Thymus (tissue), 14 donors: ENCODE data around the gene KPNA3. TPM values are rescaled to one million over a fixed set of nuclear protein-coding genes. Genes with fewer than 3 reads are reported as not detected.
A peak's percentile ranks its signal among the peaks of the same experiment; 100 is the strongest.

Source experiments
- DNase-seq, 9 donors: peaks; one replicate each; pipeline ENCODE4 v3.0.0-alpha.2; 2013; ENCODE audit warnings: low spot score in 9 of 9, low read depth in 6 of 9, missing footprints in 1 of 9
- H3K27ac ChIP-seq, 2 donors: one replicate each; pipeline ENCODE4 v1.5.1; 2013; ENCODE audit warnings: control low read depth in 1 of 2, low read depth in 1 of 2, low read length in 1 of 2, mild to moderate bottlenecking in 1 of 2, moderate library complexity in 1 of 2
- H3K27me3 ChIP-seq, 2 donors: one replicate each; pipeline ENCODE4 v1.5.1; 2013; ENCODE audit warnings: low read length in 1 of 2; ENCODE audit not compliant: control insufficient read depth in 2 of 2, insufficient read depth in 1 of 2
- H3K36me3 ChIP-seq, 2 donors: one replicate each; pipeline ENCODE4 v1.5.1; 2013; ENCODE audit warnings: low read length in 1 of 2, mild to moderate bottlenecking in 1 of 2, moderate library complexity in 1 of 2; ENCODE audit not compliant: control insufficient read depth in 2 of 2, insufficient read depth in 2 of 2
- H3K4me1 ChIP-seq, 2 donors: one replicate each; pipeline ENCODE4 v1.5.1; 2013; ENCODE audit warnings: low read length in 2 of 2; ENCODE audit not compliant: control insufficient read depth in 2 of 2, insufficient read depth in 2 of 2
- H3K4me3 ChIP-seq, 2 donors: one replicate each; pipeline ENCODE4 v1.5.1; 2013; ENCODE audit warnings: low read length in 2 of 2, control low read depth in 1 of 2, mild to moderate bottlenecking in 1 of 2
- H3K9me3 ChIP-seq, 2 donors: one replicate each; pipeline ENCODE4 v1.5.1; 2013; ENCODE audit warnings: low read length in 1 of 2, mild to moderate bottlenecking in 1 of 2; ENCODE audit not compliant: control insufficient read depth in 2 of 2, insufficient read depth in 1 of 2
- whole genome bisulfite sequencing: extraction: QIAGEN DNeasy Blood & Tissue Kit; methylation state at CpG from one replicate; pipeline ENCODE4 v1.1.7; 2013; 5-methylcytosine and 5-hydroxymethylcytosine counted together
- long read RNA-seq, 10 donors: transcript quantifications; one replicate each; lab custom pipeline, GENCODE V29; 2026
- polyA plus RNA-seq: library from polyadenylated mRNA; stranded (reverse); fragments of 200-250 nt; gene quantifications from one replicate; pipeline ENCODE4 v1.2.3, GENCODE V29; 2013
- total RNA-seq: library from RNA; stranded (reverse); fragments of 120-200 nt; gene quantifications from one replicate; pipeline ENCODE4 v1.2.4, GENCODE V29; 2013
- donor health status: healthy.

The KPNA3 gene, protein sequence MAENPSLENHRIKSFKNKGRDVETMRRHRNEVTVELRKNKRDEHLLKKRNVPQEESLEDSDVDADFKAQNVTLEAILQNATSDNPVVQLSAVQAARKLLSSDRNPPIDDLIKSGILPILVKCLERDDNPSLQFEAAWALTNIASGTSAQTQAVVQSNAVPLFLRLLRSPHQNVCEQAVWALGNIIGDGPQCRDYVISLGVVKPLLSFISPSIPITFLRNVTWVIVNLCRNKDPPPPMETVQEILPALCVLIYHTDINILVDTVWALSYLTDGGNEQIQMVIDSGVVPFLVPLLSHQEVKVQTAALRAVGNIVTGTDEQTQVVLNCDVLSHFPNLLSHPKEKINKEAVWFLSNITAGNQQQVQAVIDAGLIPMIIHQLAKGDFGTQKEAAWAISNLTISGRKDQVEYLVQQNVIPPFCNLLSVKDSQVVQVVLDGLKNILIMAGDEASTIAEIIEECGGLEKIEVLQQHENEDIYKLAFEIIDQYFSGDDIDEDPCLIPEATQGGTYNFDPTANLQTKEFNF
- 17.5 TPM for total RNA-seq
- 26.2 TPM for polyA plus RNA-seq
- long read RNA-seq, donor 1, full-length matches to known transcripts = 2 of 2 reads
- long read RNA-seq, donor 1, partial matches to known transcripts = 0 of 2 reads
- long read RNA-seq, donor 1, other reads (novel, unspliced or antisense) = 0 of 2 reads
- long read RNA-seq, donor 2 = 0 reads
- long read RNA-seq, donor 3, full-length matches to known transcripts = 11 of 11 reads
- long read RNA-seq, donor 3, partial matches to known transcripts = 0 of 11 reads
- long read RNA-seq, donor 3, other reads (novel, unspliced or antisense) = 0 of 11 reads
- long read RNA-seq, donor 4, full-length matches to known transcripts = 7 of 7 reads
- long read RNA-seq, donor 4, partial matches to known transcripts = 0 of 7 reads
- long read RNA-seq, donor 4, other reads (novel, unspliced or antisense) = 0 of 7 reads
- long read RNA-seq, donor 5, full-length matches to known transcripts = 3 of 3 reads
- long read RNA-seq, donor 5, partial matches to known transcripts = 0 of 3 reads
- long read RNA-seq, donor 5, other reads (novel, unspliced or antisense) = 0 of 3 reads
- long read RNA-seq, donor 6, full-length matches to known transcripts = 5 of 5 reads
- long read RNA-seq, donor 6, partial matches to known transcripts = 0 of 5 reads
- long read RNA-seq, donor 6, other reads (novel, unspliced or antisense) = 0 of 5 reads
- long read RNA-seq, donor 7, full-length matches to known transcripts = 6 of 6 reads
- long read RNA-seq, donor 7, partial matches to known transcripts = 0 of 6 reads
- long read RNA-seq, donor 7, other reads (novel, unspliced or antisense) = 0 of 6 reads
- long read RNA-seq, donor 8, full-length matches to known transcripts = 3 of 3 reads
- long read RNA-seq, donor 8, partial matches to known transcripts = 0 of 3 reads
- long read RNA-seq, donor 8, other reads (novel, unspliced or antisense) = 0 of 3 reads
- long read RNA-seq, donor 9, full-length matches to known transcripts = 6 of 6 reads
- long read RNA-seq, donor 9, partial matches to known transcripts = 0 of 6 reads
- long read RNA-seq, donor 9, other reads (novel, unspliced or antisense) = 0 of 6 reads
- long read RNA-seq, donor 10, full-length matches to known transcripts = 4 of 4 reads
- long read RNA-seq, donor 10, partial matches to known transcripts = 0 of 4 reads
- long read RNA-seq, donor 10, other reads (novel, unspliced or antisense) = 0 of 4 reads

GRCh38 chr13:49792550-49793324 lies at the start of gene KPNA3:
Gene KPNA3 (minus strand): TSS chr13:49792682. CDS start chr13:49792506, 176 bp downstream.
- Histone ChIP-seq H3K36me3 (no peaks in the 10 kb centered on the region), H3K9me3 (no peaks in the 10 kb centered on the region), H3K4me3 (peak within 1 kb of the TSS; percentile 86 to 89), H3K4me1 (peaks cover 5 to 6% of the 10 kb centered on the region in 2 donors), H3K27ac (peak within 1 kb of the TSS; percentile 97 to 99), H3K27me3 (no peaks in the 10 kb centered on the region)
- peak; percentile 93 to 99 (median 96) for DNase-seq
- WGBS = under 1% methylated on average over 71 of the region's 71 CpGs

DNA sequence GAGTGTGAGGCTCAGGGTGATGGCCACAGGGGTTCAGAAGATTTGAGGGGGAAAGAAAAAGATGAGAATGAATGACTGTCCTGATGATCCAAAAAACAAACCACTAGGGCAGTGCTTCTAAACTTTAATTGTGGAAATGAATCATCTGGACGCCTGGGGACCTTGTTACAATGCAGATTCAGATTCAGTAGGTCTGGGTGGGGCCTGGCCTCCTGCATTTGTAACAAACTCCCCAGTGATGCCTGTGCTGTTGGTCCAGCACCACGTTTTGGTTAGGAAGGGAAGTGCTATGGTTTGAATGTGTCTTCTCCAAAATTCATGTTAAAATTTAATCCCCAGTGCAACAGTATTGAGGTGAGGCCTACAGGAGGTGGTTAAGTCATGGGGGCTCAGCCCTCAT lies 49.5 kb upstream of the KPNA3 start:
- 67% methylated on average over 2 of the region's 2 CpGs for WGBS
- Histone ChIP-seq H3K9me3 (no peaks in the 10 kb centered on the region), H3K27me3 (no peaks in the 10 kb centered on the region), H3K27ac (no peak overlapping the region), H3K36me3 (no peaks in the 10 kb centered on the region), H3K4me1 (peaks cover 0 to 5% of the 10 kb centered on the region in 2 donors), H3K4me3 (no peak overlapping the region)
- DNase-seq = no peak

DNA sequence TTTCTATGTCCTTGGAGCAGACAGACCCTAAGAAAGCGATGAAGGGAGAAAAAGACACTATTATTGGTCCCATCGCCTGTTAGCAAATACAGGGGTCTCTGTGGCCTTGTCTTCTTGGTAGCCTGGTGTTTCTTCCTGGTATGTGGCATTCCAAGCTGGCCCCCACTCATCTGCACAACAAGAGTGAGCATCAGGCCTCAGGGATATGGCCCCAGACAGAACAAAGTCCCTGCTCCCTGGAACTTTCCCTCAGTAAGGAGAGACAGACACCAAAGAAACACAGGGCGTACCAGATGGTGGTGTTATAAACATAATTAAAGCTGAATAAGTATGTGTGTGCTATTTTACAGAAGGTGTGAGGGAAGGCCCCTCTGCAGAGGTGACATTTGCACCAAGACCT lies 48.2 kb upstream of the KPNA3 start:
- Histone ChIP-seq H3K9me3 (no peaks in the 10 kb centered on the region), H3K27me3 (no peaks in the 10 kb centered on the region), H3K27ac (no peak overlapping the region), H3K4me1 (peaks cover 0 to 5% of the 10 kb centered on the region in 2 donors), H3K4me3 (no peak overlapping the region), H3K36me3 (no peaks in the 10 kb centered on the region)
- no peak for DNase-seq
- over 99% methylated on average over 3 of the region's 3 CpGs for WGBS

GRCh38 chr13:49840266-49840665 lies 47.8 kb upstream of the KPNA3 start:
- Histone ChIP-seq H3K9me3 (no peaks in the 10 kb centered on the region), H3K4me3 (no peak overlapping the region), H3K36me3 (no peaks in the 10 kb centered on the region), H3K27me3 (no peaks in the 10 kb centered on the region), H3K27ac (no peak overlapping the region), H3K4me1 (peaks cover 0 to 5% of the 10 kb centered on the region in 2 donors)
- no peak for DNase-seq
- WGBS = 98% methylated on average over 4 of the region's 4 CpGs

- Histone ChIP-seq H3K27me3 (no peaks in the 10 kb centered on the region), H3K9me3 (no peaks in the 10 kb centered on the region), H3K4me1 (peaks cover 0 to 5% of the 10 kb centered on the region in 2 donors), H3K36me3 (no peaks in the 10 kb centered on the region), H3K4me3 (no peak overlapping the region), H3K27ac (no peak overlapping the region)
- WGBS = 95% methylated on average over 4 of the region's 4 CpGs
- no peak for DNase-seq
These were observed 46.5 kb upstream of the KPNA3 start for GRCh38 chr13:49838989-49839388.

DNA sequence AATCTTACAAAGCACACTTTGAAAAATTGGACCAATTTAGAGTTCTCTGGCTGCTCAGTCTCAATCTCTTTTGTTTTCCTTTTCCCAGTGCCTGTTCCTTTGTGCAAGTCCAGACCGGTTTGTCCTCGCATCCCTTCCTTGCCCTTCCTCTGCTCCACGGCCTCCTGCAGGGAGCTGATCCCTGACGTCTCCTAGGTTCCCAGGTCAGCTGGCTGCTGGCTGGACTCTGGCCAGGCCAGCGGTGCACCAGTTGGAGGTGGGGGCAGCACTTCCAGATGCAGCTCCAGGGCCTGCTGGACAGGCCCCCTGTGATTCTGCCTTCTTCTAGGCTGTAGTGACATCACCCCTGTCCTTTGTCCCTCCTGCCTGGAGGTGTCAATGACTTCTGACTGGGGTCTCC lies 44.0 kb upstream of the KPNA3 start:
- WGBS = 90% methylated on average over 5 of the region's 5 CpGs
- no peaks in the 10 kb centered on the region for H3K27me3 ChIP-seq
- no peak overlapping the region for H3K27ac ChIP-seq
- no peak overlapping the region for H3K4me3 ChIP-seq
- H3K4me1 ChIP-seq = peaks cover 0 to 5% of the 10 kb centered on the region in 2 donors
- H3K9me3 ChIP-seq = no peaks in the 10 kb centered on the region
- no peaks in the 10 kb centered on the region for H3K36me3 ChIP-seq
- DNase-seq = no peak

- no peak for DNase-seq
- Histone ChIP-seq H3K4me3 (no peak overlapping the region), H3K27me3 (no peaks in the 10 kb centered on the region), H3K27ac (no peak overlapping the region), H3K4me1 (peaks cover 0 to 3% of the 10 kb centered on the region in 2 donors), H3K9me3 (peaks cover 0 to 3% of the 10 kb centered on the region in 2 donors), H3K36me3 (no peaks in the 10 kb centered on the region)
- WGBS = 90% methylated on average over 5 of the region's 5 CpGs
These were observed 40.9 kb upstream of the KPNA3 start for GRCh38 chr13:49833402-49833801.
